VCaP (cell line): Measurements from ENCODE around the gene ZPLD1.

Experiments used
- H3K27ac ChIP-seq: fragments of 450-650 bp; 2 replicates; pipeline ENCODE4 v1.5.1; 2017
- CTCF ChIP-seq: fragments of 450-650 bp; conservative IDR thresholded peaks from 2 replicates; pipeline ENCODE4 v1.5.1; 2017; ENCODE audit warnings: mild to moderate bottlenecking, moderate library complexity

ZPLD1 gene

GRCh38 chr3:102497571-102497970 lies 62.8 kb downstream of the ZPLD1 start:
- TF ChIP-seq CTCF: no peak
- H3K27ac ChIP-seq: no peak overlapping the region

GRCh38 chr3:102505542-102505941 lies 70.7 kb downstream of the ZPLD1 start:
- TF ChIP-seq CTCF: no peak
- no peak overlapping the region for H3K27ac ChIP-seq

- H3K27ac ChIP-seq: no peak overlapping the region
- no peak for TF ChIP-seq CTCF
Observed at GRCh38 chr3:102510663-102511062, 75.8 kb downstream of the ZPLD1 start.

- no peak for TF ChIP-seq CTCF
- no peak overlapping the region for H3K27ac ChIP-seq
Observed at GRCh38 chr3:102511168-102511567, 76.4 kb downstream of the ZPLD1 start.

- H3K27ac ChIP-seq: no peak overlapping the region
- TF ChIP-seq CTCF: no peak
Observed at GRCh38 chr3:102511639-102512038, 76.8 kb downstream of the ZPLD1 start.

GRCh38 chr3:102512734-102513504 lies 78.1 kb downstream of the ZPLD1 start:
- TF ChIP-seq CTCF: no peak
- H3K27ac ChIP-seq: no peak overlapping the region

- no peak for TF ChIP-seq CTCF
- no peak overlapping the region for H3K27ac ChIP-seq
Observed at GRCh38 chr3:102514241-102514640, 79.4 kb downstream of the ZPLD1 start.
